Measurements from ENCODE around the gene NTRK2. TPM values are rescaled to one million over a fixed set of nuclear protein-coding genes. Genes with fewer than 3 reads are reported as not detected.

Gene NTRK2
- total RNA-seq, 4 donors from 2014 or later = 2.9 to 15.9 (median 8.4) TPM

DNA sequence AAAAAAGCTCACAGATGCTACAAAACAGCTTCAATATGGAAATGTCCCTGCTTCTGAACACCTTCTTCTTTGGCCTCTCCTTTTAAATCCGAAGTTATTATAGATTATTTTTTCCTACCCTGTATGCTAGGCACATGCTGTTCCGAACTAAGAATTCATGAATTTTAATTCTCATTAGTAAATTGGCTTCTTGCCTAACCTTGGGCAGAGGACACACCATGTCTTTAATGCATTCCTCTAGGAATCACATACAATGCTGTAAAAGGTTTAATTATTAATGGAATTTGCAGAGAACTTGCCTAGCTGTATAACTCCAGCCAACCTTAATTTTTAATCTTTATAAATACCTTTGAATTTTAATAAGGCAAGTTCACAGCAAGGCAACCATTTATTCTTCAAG, 234.4 kb downstream of the NTRK2 start:
- Histone ChIP-seq H3K27me3 (no peaks in the 10 kb centered on the region), H3K9me3 (no peaks in the 10 kb centered on the region), H3K27ac (no peak overlapping the region), H3K36me3 (no peaks in the 10 kb centered on the region), H3K4me1 (no peaks in the 10 kb centered on the region), H3K4me3 (no peak overlapping the region)
- WGBS, 2 donors = 71 to 73% methylated on average over 2 of the region's 2 CpGs
- no peak for TF ChIP-seq POLR2A (IDR thresholded peaks at IDR 0.05)
- TF ChIP-seq, protein P1, sequence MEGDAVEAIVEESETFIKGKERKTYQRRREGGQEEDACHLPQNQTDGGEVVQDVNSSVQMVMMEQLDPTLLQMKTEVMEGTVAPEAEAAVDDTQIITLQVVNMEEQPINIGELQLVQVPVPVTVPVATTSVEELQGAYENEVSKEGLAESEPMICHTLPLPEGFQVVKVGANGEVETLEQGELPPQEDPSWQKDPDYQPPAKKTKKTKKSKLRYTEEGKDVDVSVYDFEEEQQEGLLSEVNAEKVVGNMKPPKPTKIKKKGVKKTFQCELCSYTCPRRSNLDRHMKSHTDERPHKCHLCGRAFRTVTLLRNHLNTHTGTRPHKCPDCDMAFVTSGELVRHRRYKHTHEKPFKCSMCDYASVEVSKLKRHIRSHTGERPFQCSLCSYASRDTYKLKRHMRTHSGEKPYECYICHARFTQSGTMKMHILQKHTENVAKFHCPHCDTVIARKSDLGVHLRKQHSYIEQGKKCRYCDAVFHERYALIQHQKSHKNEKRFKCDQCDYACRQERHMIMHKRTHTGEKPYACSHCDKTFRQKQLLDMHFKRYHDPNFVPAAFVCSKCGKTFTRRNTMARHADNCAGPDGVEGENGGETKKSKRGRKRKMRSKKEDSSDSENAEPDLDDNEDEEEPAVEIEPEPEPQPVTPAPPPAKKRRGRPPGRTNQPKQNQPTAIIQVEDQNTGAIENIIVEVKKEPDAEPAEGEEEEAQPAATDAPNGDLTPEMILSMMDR (IDR thresholded peaks at IDR 0.05) = no peak
- intact Hi-C loops (cut with DNase I) = no loop called here
- DNase-seq = no peak

DNA sequence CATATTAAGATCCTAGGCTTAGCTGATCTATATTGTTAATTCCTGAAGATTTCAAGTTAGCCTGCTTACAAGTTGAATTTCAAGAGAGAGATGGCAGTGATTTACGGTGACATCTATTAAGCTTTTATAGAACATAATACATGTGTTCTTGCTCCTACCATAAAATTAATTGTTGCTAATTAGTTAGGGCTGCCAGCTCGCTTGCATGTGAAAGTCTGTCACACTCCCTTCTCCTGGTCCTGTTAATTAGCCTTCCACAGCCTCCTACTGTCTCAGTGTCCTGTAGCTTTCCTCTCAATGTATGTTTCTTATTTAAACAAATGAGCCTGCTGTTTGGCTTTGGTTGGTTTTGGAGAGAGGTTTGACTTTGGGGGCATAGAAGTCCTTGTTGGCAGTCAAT, 247.2 kb downstream of the NTRK2 start:
- H3K36me3 ChIP-seq = no peaks in the 10 kb centered on the region
- no peaks in the 10 kb centered on the region for H3K9me3 ChIP-seq
- no peak overlapping the region for H3K4me3 ChIP-seq
- TF ChIP-seq, protein P1 (IDR thresholded peaks at IDR 0.05) = no peak
- no peak for TF ChIP-seq POLR2A (IDR thresholded peaks at IDR 0.05)
- intact Hi-C loops (cut with DNase I) = no loop called here
- no peak for DNase-seq
- no peaks in the 10 kb centered on the region for H3K27me3 ChIP-seq
- H3K4me1 ChIP-seq = no peaks in the 10 kb centered on the region
- WGBS, 2 donors = 85 to 91% methylated on average over 2 of the region's 2 CpGs
- no peak overlapping the region for H3K27ac ChIP-seq

GRCh38 chr9:84917366-84918070, 248.0 kb downstream of the NTRK2 start:
- no peaks in the 10 kb centered on the region for H3K4me1 ChIP-seq
- no peak for DNase-seq
- no peak overlapping the region for H3K27ac ChIP-seq
- H3K36me3 ChIP-seq = no peaks in the 10 kb centered on the region
- intact Hi-C loops (cut with DNase I) = no loop called here
- TF ChIP-seq POLR2A (IDR thresholded peaks at IDR 0.05) = no peak
- TF ChIP-seq, protein P1 (IDR thresholded peaks at IDR 0.05) = no peak
- H3K9me3 ChIP-seq = no peaks in the 10 kb centered on the region
- 65 to 71% methylated on average over 6 to 7 of the region's 7 CpGs for WGBS, 2 donors
- no peak overlapping the region for H3K4me3 ChIP-seq
- no peaks in the 10 kb centered on the region for H3K27me3 ChIP-seq

DNA sequence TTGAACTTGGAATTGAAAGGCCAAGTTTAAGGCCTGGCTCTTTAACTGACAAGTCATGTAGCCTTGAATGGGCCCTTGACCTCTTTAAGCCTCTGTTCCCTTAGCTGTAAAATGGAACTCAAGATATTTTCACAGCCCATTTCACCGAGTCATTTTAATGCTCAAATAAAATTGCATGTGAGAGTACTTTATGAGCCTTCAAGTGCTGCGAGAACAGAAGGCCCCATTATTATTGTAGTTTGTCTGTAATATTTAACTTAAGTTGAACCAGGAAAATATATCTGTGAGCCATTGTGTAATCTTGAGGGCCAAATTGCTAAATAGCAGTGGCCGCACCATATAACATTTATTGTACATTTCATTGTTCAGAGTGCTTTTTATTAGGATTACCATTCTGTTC, 249.9 kb downstream of the NTRK2 start:
- intact Hi-C loops (cut with DNase I) = no loop called here
- no peak for DNase-seq
- H3K4me1 ChIP-seq = no peaks in the 10 kb centered on the region
- H3K27ac ChIP-seq = no peak overlapping the region
- H3K4me3 ChIP-seq = no peak overlapping the region
- TF ChIP-seq, protein P1 (IDR thresholded peaks at IDR 0.05) = no peak
- TF ChIP-seq POLR2A (IDR thresholded peaks at IDR 0.05) = no peak
- no peaks in the 10 kb centered on the region for H3K36me3 ChIP-seq
- H3K27me3 ChIP-seq = no peaks in the 10 kb centered on the region
- 86 to 91% methylated on average over 3 of the region's 3 CpGs for WGBS, 2 donors
- no peaks in the 10 kb centered on the region for H3K9me3 ChIP-seq

GRCh38 chr9:84921175-84921574, 251.6 kb downstream of the NTRK2 start:
- Histone ChIP-seq H3K9me3 (no peaks in the 10 kb centered on the region), H3K27me3 (no peaks in the 10 kb centered on the region), H3K4me1 (no peaks in the 10 kb centered on the region), H3K4me3 (no peak overlapping the region), H3K36me3 (no peaks in the 10 kb centered on the region), H3K27ac (no peak overlapping the region)
- TF ChIP-seq, protein P1 (IDR thresholded peaks at IDR 0.05) = no peak
- TF ChIP-seq POLR2A (IDR thresholded peaks at IDR 0.05) = no peak
- intact Hi-C loops (cut with DNase I) = no loop called here
- no peak for DNase-seq
